NCI-H82 treated with DMSO at 0.1 percent for 48 hours (cell line): ENCODE data around the gene MRPS27.

Experiments used
- DNase-seq: peaks from one replicate; lab custom pipeline; 2025; ENCODE audit not compliant: unreplicated experiment; lab: John Stamatoyannopoulos, UW

Gene MRPS27

DNA sequence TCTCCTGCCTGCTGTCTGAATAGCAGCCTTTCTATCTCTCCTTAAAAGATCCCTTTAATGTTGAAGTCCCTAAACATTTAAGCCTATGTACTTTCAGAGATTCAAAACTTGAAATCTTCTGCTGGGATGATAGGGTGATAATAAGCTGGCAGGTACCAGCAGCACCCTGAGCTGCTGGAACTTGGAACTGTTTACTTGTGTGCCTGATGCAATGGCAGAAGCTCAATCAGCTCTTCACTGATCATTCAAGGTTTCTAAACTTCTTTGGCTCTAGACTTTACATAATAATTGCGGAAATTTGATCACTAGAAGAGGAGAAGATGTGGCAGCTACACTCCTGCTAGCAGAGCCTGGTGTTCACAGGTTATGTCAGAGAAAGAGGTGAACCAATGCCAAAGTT is 27.6 kb downstream of the MRPS27 start:
- DNase-seq: no peak

DNA sequence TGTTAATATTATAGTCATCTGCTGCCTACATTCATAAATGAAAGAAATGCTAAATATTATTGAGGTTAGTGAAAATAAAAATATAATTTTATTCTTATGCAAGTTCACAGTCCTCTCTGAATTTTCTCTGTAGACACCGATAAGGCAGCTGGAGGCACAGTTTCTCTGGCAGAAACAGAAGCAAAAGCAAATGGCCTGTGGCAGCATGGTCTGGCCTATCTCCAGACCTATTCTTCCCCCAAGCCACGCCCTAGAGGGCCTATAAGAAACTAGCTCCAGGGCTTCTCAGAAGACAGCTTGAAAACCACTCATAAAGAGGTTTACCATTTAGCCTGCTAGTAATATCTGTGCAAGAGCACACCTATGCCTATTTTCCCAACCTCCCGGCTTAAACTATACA is 28.4 kb downstream of the MRPS27 start:
- no peak for DNase-seq

DNA sequence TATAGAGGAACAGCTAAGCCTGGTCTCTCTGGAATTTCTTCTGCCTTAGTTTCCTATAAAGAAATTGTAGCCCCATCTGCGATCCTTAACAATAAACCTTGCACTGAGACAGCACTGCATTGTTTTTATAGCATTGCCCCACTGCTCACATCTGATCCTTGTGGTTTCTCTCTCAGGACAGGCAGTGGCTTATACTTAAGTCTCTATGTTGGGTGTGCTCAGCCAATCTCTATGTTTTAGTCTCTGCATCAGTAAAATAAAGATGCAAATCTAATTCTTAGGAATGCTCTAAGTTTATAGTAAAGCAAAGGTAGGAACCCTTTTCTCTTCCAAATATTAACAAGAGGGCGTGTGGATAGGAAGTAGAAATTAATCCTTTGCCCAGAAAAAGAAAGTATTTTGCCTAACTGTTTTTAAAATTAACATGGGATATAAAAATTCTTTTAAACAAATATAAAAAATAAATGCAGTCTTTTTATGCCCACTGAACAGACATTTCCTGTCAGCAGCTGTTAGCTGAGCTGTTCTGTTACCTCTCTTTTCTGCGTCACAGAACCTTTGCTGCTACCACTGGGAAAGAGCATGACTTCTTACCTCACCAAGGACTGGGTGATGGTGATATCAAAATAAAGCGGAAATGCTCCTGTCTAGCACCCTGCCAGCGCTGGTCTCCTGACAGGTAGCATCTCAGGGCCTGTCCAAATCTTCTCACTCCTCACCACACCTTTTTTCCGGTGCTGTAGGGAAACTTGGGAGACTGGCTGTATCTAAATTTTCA is 29.5 kb downstream of the MRPS27 start:
- no peak for DNase-seq

DNA sequence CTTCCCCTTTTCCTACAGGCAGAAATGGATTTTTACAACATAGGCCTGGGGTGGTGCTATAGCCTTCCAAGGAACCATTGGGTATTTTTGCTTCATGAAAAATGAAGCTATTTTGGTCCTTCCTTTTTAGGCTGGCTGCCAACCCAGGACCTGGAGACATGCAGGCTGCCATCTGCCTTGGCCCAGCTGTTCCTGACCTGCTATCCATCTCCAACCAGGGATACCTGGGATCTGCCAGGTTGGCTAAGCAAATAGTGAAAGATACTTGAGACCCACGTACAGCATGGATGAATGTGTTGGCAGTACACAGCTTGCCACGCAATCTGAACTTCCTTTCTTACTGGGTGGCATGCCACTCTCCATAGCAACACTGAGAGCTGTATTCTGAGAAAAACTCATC is 31.1 kb downstream of the MRPS27 start:
- DNase-seq: no peak

DNA sequence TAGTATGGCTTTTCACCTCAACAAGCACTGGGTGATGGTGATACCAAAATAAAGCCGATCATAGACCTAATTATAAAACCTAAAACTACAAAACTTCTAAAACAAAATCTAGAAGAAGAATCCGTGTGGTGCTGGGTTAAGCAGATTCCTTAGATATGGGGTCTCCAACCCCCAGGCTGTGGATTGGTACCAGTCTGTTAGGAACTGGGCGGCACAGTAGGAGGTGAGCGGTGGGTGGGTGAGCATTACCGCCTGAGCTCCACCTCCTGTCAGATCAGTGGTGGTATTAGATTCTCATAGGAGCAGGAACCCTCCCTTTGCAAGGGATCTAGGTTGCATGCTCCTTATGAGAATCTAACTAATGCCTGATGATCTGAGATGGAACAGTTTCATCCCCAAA is 33.2 kb downstream of the MRPS27 start:
- DNase-seq: no peak

DNA sequence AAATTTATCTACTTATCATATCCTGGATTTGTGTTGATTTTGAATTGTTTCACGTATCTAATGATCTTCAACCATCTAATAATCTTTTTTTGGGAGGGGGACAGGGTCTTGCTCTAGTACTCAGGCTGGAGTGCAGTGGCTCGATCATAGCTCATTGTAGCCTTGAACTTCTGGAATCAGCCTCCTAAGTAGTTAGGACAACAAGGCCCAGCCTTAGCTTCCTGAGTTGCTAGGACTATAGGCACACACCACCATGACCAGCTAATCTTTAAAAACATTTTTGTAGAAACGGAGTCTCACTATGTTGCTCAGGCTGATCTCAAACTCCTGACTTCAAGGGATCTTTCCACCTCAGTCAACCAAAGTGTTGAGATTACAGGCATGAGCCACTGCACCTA is 34.6 kb downstream of the MRPS27 start:
- no peak for DNase-seq

DNA sequence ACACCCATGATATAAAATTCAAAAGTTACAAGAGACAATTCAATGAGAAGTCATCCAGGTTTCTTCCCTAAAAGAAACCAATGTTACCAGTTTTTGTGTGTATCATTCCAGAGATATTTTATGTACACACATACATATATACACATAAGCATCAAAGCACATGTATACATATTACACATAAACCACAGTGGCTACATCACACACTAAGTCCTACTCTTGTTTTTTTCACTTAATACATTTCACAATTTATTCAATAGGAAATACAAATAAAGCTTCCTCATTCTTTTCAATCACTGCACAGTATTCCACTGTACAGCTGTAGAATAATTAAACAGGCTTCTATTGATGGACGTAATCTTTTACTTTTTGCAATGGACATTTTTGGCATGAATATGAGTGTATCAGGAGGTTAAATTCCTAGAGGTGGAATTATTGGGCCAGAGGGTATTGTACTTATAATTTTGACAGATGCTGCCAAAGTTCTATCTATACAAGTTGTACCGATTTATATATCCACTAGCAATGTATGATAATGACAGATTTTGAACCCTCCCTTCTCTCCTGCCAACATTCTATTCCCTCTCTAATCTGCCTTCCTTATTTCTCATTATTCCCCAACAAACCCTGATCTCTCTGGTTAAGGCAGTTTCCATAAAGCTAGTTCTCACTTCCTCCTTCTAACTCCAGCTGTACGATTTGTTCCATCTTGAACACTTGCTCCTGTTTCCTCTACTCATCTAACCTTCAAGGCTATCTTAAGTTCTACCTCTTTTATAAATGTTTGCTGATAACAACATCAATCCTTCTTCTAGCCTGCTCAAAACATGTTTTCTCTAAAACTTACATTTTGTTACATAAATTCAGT is 35.2 kb downstream of the MRPS27 start:
- no peak for DNase-seq

DNA sequence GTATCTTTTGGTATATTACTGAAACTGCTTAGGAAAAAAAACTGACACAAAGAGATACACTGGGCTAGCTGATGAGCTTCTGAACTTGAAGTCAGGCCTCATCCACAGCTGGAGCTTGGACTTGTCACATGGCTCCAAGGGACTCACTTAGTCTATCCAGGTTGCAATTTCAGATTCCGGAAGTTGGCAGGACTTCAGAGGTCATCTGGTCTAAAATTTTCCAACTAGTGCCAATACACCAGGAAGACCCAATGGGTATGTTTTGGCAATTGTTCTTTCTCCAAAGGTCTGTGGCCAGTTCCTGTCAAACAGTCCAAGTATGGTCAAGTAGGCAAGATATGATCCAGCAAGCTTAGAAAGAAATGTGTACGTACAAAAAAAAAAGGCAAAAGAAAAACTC is 36.7 kb downstream of the MRPS27 start:
- DNase-seq: no peak

DNA sequence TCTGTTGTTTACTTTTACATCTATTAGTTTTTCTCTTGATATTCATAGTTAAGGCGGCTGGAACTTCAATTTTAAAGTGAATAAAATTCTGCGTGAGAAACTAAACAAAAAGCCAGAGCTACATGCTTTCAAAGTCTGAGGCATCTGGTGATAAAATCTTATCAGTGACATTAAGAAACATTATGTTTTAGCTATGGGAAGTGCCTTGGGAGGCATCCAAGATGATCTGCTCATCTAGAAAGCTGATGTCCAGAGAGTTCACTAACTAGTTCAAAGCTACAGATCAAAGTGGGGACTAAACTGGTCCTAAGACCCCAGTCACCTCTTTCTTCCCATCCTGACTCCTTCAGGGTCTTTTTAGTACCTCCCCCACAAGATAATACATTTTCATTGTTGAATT is 37.2 kb downstream of the MRPS27 start:
- no peak for DNase-seq

DNA sequence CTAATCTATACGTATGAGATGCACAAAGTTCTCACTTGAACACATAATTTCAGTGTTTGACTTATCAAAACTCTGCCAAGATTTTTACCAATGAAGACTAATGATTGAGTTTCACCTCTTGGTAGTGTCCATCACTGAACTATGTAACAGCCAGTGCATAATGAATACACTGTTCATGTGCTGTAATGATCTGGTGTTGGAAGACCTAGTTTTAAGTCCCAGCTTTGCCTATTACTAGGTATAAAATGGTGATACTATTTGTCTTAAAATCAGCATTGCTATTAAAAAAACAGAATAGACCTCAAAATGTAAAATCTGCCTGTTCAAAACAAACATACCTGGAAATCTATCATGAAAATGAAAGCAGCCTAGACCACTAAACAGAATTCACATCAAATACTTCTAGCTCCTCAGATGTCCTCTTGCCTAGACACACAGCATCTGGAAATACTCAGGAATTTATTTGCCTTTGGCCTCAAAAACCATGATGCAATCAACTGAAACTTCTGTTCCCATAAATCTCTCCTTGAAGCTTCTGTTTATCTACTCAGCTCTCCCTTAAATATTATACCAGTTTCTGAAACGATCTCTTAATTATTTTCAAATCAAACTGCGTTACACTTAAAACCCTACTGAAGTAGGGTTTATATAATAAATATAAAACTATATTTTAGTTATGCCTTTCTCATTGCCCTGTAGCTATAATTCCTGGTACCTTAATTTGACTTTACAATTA is 38.1 kb downstream of the MRPS27 start:
- DNase-seq: no peak

DNA sequence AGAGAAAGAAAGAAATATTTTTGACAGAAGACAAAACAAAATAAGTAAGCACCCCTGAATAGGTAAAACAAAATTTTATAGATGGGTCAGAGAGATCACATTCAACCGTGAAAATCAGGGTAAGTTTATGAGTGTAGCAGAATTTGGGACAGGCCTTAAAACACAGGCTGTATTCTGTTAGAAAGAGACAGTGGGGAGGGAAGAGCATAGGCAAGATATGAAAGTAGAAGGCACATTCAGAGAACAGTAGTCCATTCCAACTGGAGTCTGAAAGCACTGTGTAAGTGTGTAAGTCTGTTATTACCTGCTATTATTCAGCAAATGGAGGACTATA is 38.6 kb downstream of the MRPS27 start:
- DNase-seq: no peak

DNA sequence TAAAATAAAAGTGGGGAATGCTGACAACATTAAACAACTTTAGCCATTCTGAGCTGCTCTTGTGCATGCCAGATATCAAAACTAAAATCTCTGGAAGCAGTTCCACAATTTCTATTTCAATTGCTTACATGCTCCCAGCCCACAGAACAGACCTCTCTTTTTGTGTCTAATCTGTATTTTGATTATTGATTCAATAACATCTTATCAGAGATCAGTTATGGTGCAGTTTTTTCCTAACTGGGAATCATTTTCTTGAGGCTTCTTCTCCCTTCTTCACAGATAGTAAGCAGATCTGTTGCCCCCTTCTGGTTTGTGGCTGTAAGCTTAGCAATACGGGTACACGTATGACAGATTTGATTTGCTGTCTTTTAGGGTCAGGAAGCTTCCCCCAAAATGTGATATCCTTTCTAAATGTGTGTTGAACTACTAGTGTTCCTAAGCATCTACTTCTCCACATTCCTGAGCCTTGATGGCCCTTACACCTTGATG is 39.4 kb downstream of the MRPS27 start:
- no peak for DNase-seq

DNA sequence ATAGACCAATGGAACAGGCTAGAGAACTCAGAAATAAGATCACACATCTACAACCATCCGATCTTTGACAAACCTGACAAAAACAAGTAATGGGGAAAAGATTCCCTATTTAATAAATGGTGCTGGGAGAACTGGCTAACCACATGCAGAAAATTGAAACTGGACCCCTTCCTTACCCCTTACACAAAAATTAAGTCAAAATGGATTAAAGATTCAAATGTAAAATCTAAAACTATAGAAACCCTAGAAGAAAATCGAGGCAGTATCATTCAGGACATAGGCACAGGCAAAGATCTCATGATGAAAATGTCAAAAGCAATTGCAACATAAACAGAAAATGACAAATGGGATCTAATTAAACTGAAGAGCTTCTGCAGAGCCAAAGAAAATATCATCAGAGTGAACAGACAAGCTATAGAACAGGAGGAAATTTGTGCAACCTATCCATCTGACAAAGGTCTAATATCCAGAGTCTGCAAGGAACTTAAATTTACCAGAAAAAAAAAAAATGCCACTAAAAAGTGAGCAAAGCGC is 43.8 kb downstream of the MRPS27 start:
- DNase-seq: no peak

DNA sequence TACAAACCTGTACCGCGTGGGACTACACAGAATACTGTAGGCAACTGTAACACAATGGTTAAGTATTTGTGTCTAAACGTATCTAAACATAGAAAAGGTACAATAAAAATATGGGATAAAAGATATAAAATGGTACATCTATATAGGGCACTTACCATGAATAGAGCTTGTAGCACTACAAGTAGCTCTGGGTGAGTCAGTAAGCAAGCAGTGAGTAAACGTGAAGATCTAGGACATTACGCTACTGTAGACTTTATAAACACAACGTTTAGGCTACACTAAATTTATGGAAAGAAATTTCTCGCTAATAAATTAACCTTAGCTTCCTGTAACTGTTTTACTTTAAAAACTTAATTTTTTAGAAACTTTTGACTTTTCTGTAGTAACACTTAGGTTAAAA is 46.5 kb downstream of the MRPS27 start:
- no peak for DNase-seq

DNA sequence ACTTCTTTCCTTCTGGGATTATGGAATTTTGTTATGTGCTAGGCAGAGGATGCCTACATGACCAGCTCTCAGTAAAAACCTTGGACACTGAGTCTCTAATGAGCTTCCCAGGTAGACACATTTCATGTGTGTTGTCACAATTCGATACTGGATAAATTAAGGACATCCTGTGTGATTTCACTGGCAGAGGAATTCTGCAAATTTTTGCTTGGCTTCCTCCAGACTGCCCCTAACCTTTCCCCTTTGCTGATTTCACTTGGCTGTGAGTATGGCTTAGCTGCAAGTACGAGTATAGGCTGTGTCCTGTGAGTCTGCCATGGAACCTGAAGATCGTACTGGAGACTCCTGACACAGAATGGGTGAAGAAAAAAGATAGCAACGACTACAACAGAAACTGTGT is 47.6 kb downstream of the MRPS27 start:
- no peak for DNase-seq

DNA sequence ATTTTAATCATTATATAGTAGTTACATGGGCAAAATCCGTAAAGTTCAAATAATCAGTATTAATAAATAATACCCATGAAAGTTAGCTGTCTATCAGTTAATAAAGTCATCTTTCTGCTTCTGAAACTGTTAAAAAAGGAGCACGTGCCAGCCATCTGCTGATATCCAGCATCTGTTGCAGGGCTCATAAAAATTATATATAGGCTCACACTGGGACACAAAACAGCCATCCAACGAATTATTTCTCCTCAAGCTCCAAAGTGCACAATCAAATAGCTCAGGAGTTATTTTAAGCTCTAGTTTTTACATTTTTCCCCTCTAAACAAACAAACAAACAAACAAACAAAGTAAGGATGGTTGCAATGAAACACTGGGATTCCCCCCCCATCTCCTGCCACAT is 48.3 kb downstream of the MRPS27 start:
- DNase-seq: no peak

DNA sequence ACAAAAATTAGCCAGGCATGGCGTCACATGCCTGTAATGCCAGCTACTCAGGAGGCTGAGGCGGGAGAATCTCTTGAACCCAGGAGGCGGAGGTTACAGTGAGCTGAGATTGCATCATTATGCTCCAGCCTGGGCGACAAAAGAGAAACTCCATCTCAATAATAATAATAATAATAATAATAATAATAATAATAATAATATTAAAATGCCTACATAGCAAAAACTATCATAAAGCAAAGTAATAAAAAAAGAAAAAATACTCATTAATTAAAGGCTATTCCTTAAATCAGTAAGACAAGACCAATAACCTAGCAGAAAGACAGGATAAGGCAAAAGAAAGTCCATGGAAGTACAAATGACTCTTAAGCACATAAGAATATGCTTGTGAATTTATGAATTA is 50.0 kb downstream of the MRPS27 start:
- no peak for DNase-seq

DNA sequence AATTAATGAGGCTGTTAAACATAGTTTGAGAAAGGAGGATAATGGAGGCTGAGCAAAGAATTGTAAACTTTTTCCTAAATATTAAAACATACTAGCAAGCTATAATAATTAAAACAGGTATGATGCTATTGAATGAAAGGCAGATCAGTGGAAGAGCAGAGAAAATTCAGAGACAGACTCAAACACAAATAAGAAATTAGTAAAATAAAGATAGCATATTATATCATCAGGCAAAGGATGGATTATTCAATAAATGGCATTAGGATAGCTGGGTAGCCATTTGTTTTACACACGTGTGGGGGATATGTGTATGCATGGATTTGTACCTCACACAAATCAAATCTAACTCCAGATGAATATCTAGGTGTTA is 50.6 kb downstream of the MRPS27 start:
- no peak for DNase-seq

DNA sequence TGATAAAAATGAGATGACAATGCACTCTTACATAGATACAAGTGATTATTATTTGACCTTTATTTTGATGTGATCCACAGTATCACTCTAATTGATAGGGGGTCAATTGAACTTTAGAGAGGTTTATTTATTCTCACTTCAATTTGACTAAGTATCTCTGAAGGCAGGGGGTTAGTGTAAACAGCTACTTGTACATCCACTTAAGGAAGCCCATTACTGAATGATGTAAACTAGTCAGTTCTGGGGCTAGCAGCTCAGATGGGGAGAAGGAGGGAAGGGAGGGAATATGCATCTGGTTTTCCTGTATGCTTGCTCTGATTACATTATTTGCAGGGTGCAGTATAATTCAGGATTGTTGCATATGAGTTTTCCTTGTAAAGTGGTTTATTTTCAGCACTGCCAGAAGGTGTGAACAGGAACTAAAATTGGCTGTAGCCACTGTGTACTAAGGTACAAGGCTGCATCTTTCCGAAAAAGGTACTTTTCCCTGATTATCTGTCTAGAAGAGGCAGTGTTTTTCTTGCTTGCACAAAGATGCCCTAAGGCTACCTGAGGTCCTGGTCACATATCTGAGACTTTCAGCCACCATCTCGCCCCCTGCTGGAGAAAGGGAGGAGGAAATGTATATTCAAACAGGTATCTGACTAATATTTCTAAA is 51.2 kb downstream of the MRPS27 start:
- peak; percentile 2 for DNase-seq

DNA sequence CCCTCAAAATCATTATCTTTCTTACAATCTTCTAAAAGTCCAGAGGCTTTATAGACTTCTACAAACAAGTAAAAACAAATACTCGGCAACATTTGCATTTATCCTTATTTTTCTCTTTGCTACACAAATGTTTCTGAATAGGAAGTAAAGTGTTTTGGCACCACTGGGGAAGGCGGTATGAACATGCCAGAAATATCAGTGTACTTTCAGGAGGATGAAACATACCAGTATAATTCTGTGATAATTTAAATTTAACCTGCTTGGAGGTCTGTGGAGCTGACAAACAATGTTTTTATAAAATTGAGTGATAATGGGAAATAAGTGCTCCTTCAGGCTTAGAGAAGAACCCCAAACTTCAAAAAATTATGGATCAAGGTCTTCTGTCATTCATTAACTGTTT is 51.8 kb downstream of the MRPS27 start:
- DNase-seq: no peak

DNA sequence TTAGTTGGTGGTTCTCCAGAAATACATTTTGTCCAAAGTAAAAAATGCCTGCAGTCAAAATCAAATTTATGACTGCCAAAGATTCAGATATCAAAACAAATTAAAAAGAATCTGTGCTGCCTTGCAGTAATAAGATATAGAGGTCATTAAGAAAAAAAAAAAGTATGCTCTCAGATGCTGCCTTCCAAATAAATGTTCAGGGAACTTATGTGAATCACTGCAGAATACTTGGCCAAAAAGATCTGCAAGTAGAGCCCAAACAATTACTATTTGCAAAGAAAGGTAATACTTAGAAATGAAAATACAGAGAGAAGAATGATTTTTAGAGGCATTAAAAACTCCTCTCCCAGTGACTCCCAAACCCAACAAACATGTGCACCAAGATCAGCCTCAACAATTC is 52.4 kb downstream of the MRPS27 start:
- no peak for DNase-seq
